Esophagus squamous epithelium (tissue), 4 donors: Measurements from ENCODE around the gene IL1RAPL1.

Experiments used
- POLR2A ChIP-seq, 4 donors: fragments of 450-650 bp; IDR thresholded peaks; one replicate each; pipeline ENCODE4 v1.6.1; 2017; ENCODE audit warnings: antibody characterized with exemption in 4 of 4, mild to moderate bottlenecking in 4 of 4, moderate library complexity in 3 of 4
- TF ChIP-seq, protein P1 (sequence below), 6 experiments: fragments of 450-650 bp in 4 of 6; fragments of 200-600 bp in 2 of 6; sonication (generic) in 2 of 6; IDR thresholded peaks; one replicate each; pipeline ENCODE4 v1.5.1; 2016 to 2019; ENCODE audit warnings: antibody characterized with exemption in 6 of 6, mild to moderate bottlenecking in 4 of 6, moderate library complexity in 4 of 6

DNA sequence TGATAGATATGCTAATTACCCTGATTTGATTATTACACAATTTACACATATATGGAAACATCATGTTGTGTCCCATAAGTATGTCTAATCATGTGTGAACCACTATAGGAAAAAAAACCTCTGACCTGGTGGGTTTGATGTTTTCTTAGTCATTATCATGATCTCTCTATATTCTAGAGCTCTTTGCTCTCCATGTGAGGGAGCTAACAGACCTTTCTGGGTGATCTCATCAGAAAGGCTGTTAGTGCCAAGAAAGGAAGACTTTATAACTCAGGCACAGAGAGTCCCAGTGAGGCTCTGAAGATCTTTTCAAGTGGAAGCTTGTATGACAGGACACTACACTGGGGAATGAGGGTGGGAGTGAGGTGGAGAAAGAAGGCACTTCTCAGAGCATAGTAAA lies 1100.4 kb downstream of the IL1RAPL1 start:
- TF ChIP-seq POLR2A (IDR thresholded peaks at IDR 0.05), result no peak
- TF ChIP-seq, protein P1, sequence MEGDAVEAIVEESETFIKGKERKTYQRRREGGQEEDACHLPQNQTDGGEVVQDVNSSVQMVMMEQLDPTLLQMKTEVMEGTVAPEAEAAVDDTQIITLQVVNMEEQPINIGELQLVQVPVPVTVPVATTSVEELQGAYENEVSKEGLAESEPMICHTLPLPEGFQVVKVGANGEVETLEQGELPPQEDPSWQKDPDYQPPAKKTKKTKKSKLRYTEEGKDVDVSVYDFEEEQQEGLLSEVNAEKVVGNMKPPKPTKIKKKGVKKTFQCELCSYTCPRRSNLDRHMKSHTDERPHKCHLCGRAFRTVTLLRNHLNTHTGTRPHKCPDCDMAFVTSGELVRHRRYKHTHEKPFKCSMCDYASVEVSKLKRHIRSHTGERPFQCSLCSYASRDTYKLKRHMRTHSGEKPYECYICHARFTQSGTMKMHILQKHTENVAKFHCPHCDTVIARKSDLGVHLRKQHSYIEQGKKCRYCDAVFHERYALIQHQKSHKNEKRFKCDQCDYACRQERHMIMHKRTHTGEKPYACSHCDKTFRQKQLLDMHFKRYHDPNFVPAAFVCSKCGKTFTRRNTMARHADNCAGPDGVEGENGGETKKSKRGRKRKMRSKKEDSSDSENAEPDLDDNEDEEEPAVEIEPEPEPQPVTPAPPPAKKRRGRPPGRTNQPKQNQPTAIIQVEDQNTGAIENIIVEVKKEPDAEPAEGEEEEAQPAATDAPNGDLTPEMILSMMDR (IDR thresholded peaks at IDR 0.05), result no peak
